T-helper 2 cell treated with Interferon-gamma antibody and Interleukin-4, amounts not matched to agents 5 μg/mL and 100 μg/mL, for 36 hours (primary cell): Measurements from ENCODE around the gene ZNF780A.
"Not testable (repeated sequence)": the region's sequence is repeated elsewhere in the genome, so short reads cannot be mapped to it uniquely, and the experiment has no call there.

Source experiments
- DNase-seq: peaks from one replicate; pipeline ENCODE4 v3.0.0; 2021; ENCODE audit warnings: low spot score
- H3K27ac Mint-ChIP-seq: one replicate; pipeline ENCODE4 v1.8.0; 2021; ENCODE audit warnings: mild to moderate bottlenecking, mixed read lengths
- H3K27me3 Mint-ChIP-seq: one replicate; pipeline ENCODE4 v1.8.0; 2021; ENCODE audit warnings: low read depth, mixed read lengths
- H3K36me3 Mint-ChIP-seq: one replicate; pipeline ENCODE4 v1.8.0; 2021; ENCODE audit warnings: low read depth, mixed read lengths
- H3K4me1 Mint-ChIP-seq: one replicate; pipeline ENCODE4 v1.8.0; 2021; ENCODE audit warnings: low read depth, mixed read lengths
- H3K4me3 Mint-ChIP-seq: one replicate; pipeline ENCODE4 v1.8.0; 2022; ENCODE audit warnings: mild to moderate bottlenecking, moderate library complexity, mixed read lengths
- H3K9me3 Mint-ChIP-seq: one replicate; pipeline ENCODE4 v1.8.0; 2021; ENCODE audit warnings: mixed read lengths

Gene ZNF780A

GRCh38 chr19:40090241-40091204 is at the start of gene ZNF780A:
TSS of gene ZNF780A (minus strand) at chr19:40090943. CDS start at chr19:40084753, 6,190 bp downstream.
- peak within 1 kb of the TSS; percentile 100 for H3K4me3 Mint-ChIP-seq
- peaks cover 25% of the 10 kb centered on the region for H3K36me3 Mint-ChIP-seq
- peak within 1 kb of the TSS; percentile 99 for H3K27ac Mint-ChIP-seq
- DNase-seq = peak; percentile 79
- H3K9me3 Mint-ChIP-seq = peaks cover 18% of the 10 kb centered on the region
- H3K27me3 Mint-ChIP-seq = peaks cover 8% of the 10 kb centered on the region
- peaks cover 27% of the 10 kb centered on the region for H3K4me1 Mint-ChIP-seq

DNA sequence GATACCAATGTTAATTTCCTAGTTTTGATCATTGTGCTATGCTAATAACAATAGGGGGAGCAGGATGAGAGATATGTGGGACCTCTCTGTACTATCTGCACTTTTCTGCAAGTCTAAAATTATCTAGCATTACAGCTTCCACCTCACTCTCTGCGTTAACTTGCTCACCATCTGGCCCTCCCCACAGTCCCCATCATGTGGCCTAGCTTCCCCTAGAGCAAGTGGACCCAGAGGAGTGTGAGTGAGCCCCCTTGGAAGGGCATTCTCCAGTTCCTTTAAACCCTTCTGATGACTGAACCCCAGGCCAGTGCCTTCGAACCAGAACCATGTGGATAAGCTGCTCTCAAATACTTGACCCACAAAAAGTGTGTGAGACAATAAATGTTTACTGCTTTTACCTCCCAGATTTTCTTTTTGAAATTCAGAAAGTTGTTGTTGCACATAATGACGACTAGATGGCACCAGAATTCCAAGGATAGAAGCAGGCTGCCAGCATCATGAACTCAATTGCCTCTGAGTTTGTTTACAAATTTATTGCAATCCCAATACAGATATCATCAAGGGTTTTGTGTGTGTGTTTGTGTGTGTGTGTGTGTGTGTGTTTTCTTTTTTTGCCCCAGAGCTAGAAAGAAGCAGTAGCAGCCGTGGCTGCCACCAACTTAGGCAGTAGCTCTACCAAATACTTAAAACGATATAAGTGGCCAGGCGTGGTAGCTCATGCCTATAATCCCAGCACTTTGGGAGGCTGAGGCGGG is 49.0 kb upstream of the ZNF780A start:
- no peak for DNase-seq
- Mint-ChIP-seq H3K4me3 (no peak overlapping the region), H3K27me3 (peaks cover 3% of the 10 kb centered on the region), H3K36me3 (no peaks in the 10 kb centered on the region), H3K27ac (no peak overlapping the region), H3K4me1 (peaks cover 17% of the 10 kb centered on the region), H3K9me3 (no peaks in the 10 kb centered on the region)

DNA sequence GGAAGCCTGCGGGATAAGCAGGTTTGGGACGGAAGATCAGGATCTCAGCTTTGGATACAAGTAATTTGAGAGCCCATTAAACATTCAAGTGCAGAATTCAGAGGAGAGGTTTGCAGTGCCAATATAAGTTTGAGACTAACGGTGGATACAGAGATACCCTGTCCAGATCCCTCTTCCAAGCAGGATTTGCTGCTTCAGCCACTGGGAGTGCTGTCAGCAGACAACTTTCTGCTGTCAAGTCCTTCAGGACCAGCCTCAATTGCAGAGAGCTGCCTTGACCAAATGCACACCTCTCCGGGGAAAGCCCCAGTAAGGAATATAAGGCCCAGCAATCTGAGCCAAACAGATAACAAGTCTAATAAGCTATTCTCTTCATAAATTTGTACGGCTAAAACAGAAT is 46.1 kb upstream of the ZNF780A start:
- Mint-ChIP-seq H3K9me3 (no peaks in the 10 kb centered on the region), H3K4me3 (no peak overlapping the region), H3K36me3 (no peaks in the 10 kb centered on the region), H3K27ac (no peak overlapping the region), H3K4me1 (peaks cover 5% of the 10 kb centered on the region), H3K27me3 (peaks cover 3% of the 10 kb centered on the region)
- DNase-seq = no peak

GRCh38 chr19:40134866-40135265 is 44.1 kb upstream of the ZNF780A start:
- no peaks in the 10 kb centered on the region for H3K36me3 Mint-ChIP-seq
- H3K27ac Mint-ChIP-seq = no peak overlapping the region
- DNase-seq = no peak
- peaks cover 3% of the 10 kb centered on the region for H3K9me3 Mint-ChIP-seq
- H3K4me1 Mint-ChIP-seq = peaks cover 4% of the 10 kb centered on the region
- H3K27me3 Mint-ChIP-seq = peaks cover 20% of the 10 kb centered on the region
- no peak overlapping the region for H3K4me3 Mint-ChIP-seq

DNA sequence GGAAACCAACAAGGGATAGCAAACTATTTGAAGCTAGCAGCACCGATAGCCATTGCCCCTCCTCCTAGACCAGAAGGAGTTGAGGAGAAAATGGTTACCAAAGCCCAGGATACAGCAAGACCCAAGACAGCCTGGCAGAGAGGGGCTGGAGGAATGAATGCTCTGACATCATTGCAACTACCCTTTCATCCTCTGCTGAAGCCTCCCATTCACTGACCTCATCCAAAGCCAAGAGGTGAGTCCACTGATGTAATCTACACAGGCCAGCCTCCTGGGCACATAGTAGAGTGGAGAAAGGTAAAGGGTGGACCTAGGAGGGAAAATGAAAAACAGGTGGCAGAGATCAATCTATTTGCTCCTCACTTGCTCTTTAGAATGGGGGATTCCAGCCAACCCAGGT is 42.7 kb upstream of the ZNF780A start:
- H3K36me3 Mint-ChIP-seq = no peaks in the 10 kb centered on the region
- H3K9me3 Mint-ChIP-seq = peaks cover 7% of the 10 kb centered on the region
- no peak overlapping the region for H3K27ac Mint-ChIP-seq
- H3K27me3 Mint-ChIP-seq = peaks cover 26% of the 10 kb centered on the region
- no peak overlapping the region for H3K4me3 Mint-ChIP-seq
- H3K4me1 Mint-ChIP-seq = no peaks in the 10 kb centered on the region
- no peak for DNase-seq

DNA sequence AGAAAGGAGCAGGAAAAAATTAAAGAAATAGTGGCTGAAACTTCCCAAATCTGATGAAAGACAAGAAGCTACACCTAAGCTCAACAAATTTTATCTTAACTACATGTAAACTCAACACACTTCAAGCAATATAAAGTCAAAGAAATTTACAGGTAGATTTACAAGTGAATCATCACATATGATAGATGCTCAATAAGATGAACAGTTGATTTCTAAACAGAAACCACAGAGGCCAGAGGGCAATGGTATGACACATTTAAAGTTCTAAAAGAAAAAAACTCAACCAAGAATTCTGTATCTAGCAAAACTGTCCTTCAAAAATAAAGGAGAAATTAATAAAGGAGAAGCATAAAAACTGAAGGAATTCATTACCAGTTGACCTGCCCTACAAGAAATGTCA is 39.3 kb upstream of the ZNF780A start:
- peaks cover 38% of the 10 kb centered on the region for H3K27me3 Mint-ChIP-seq

GRCh38 chr19:40129425-40129824 is 38.7 kb upstream of the ZNF780A start:
- H3K4me3 Mint-ChIP-seq = no peak overlapping the region
- DNase-seq = no peak
- no peak overlapping the region for H3K27ac Mint-ChIP-seq
- no peaks in the 10 kb centered on the region for H3K4me1 Mint-ChIP-seq
- no peaks in the 10 kb centered on the region for H3K36me3 Mint-ChIP-seq
- peaks cover 38% of the 10 kb centered on the region for H3K27me3 Mint-ChIP-seq
- H3K9me3 Mint-ChIP-seq = peaks cover 7% of the 10 kb centered on the region

More for the DNA sequence above, 39.3 kb upstream of the ZNF780A start:
- Mint-ChIP-seq H3K27ac (no peak overlapping the region), H3K9me3 (peaks cover 7% of the 10 kb centered on the region), H3K4me1 (no peaks in the 10 kb centered on the region), H3K36me3 (no peaks in the 10 kb centered on the region), H3K4me3 (no peak overlapping the region)
- no peak for DNase-seq

DNA sequence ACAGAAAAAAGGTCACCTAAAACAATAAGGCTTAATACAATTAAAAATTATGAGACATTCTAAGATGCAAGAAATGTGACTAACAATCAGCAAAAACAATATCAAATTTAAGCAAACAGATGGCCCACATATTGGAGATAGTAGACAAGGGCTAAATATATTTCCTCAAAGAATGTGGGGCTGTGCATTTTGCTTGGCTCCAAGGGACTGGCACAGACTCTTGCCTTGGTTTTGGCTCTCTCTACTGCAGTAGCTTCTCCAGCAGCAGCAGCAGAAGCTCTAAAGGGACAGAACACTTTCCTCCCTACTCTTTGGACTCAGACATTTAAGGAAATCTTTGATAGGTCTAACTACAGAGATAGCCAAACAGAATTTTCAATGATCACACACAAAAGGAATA is 38.2 kb upstream of the ZNF780A start:
- no peak overlapping the region for H3K27ac Mint-ChIP-seq
- no peaks in the 10 kb centered on the region for H3K36me3 Mint-ChIP-seq
- H3K4me1 Mint-ChIP-seq = no peaks in the 10 kb centered on the region
- no peak for DNase-seq
- peaks cover 38% of the 10 kb centered on the region for H3K27me3 Mint-ChIP-seq
- peaks cover 7% of the 10 kb centered on the region for H3K9me3 Mint-ChIP-seq
- no peak overlapping the region for H3K4me3 Mint-ChIP-seq

DNA sequence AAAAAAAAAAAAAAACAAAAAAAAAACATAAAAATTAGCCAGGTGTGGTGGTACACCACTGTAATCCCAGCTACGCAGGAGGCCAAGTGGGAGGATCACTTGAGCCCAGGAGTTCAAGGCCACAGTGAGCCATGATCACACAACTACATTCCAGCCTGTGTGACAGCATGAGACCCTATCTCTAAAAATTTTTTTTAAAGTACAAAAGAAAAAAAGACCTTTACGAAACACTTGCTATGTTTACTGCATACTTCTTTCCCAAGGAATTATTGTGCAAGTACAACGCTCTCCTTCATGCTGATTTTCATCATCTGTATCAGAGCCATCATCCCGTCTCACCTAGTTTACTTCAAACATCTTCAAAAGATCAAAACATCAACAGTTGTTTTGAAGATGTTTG is 28.6 kb upstream of the ZNF780A start:
- H3K9me3 Mint-ChIP-seq = no peaks in the 10 kb centered on the region
- H3K4me1 Mint-ChIP-seq = no peaks in the 10 kb centered on the region
- DNase-seq = no peak
- H3K4me3 Mint-ChIP-seq = no peak overlapping the region
- H3K27me3 Mint-ChIP-seq = no peaks in the 10 kb centered on the region
- no peak overlapping the region for H3K27ac Mint-ChIP-seq
- no peaks in the 10 kb centered on the region for H3K36me3 Mint-ChIP-seq

DNA sequence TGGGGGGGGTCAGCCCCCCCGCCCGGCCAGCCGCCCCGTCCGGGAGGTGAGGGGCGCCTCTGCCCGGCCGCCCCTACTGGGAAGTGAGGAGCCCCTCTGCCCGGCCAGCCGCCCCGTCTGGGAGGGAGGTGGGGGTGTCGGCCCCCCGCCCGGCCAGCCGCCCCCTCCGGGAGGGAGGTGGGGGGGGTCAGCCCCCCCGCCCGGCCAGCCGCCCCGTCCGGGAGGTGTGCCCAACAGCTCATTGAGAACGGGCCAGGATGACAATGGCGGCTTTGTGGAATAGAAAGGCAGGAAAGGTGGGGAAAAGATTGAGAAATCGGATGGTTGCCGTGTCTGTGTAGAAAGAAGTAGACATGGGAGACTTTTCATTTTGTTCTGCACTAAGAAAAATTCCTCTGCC is 27.9 kb upstream of the ZNF780A start:
- not testable (repeated sequence) for DNase-seq, H3K4me3 Mint-ChIP-seq, H3K27me3 Mint-ChIP-seq, H3K27ac Mint-ChIP-seq, H3K36me3 Mint-ChIP-seq, H3K9me3 Mint-ChIP-seq, H3K4me1 Mint-ChIP-seq

GRCh38 chr19:40116075-40116474 is 25.3 kb upstream of the ZNF780A start:
- Mint-ChIP-seq H3K27me3 (peaks cover 3% of the 10 kb centered on the region), H3K4me1 (no peaks in the 10 kb centered on the region), H3K9me3 (no peaks in the 10 kb centered on the region), H3K27ac (no peak overlapping the region), H3K4me3 (no peak overlapping the region), H3K36me3 (no peaks in the 10 kb centered on the region)
- no peak for DNase-seq

DNA sequence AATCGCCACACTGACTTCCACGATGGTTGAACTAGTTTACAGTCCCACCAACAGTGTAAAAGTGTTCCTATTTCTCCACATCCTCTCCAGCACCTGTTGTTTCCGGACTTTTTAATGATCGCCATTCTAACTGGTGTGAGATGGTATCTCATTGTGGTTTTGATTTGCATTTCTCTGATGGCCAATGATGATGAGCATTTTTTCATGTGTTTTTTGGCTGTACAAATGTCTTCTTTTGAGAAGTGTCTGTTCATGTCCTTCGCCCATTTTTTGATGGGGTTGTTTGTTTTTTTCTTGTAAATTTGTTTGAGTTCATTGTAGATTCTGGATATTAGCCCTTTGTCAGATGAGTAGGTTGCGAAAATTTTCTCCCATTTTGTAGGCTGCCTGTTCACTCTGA is 23.4 kb upstream of the ZNF780A start:
- not testable (repeated sequence) for H3K27me3 Mint-ChIP-seq, H3K27ac Mint-ChIP-seq, H3K36me3 Mint-ChIP-seq, DNase-seq, H3K4me1 Mint-ChIP-seq, H3K4me3 Mint-ChIP-seq, H3K9me3 Mint-ChIP-seq

- not testable (repeated sequence) for H3K27ac Mint-ChIP-seq, H3K4me3 Mint-ChIP-seq, H3K27me3 Mint-ChIP-seq, H3K9me3 Mint-ChIP-seq, DNase-seq, H3K36me3 Mint-ChIP-seq, H3K4me1 Mint-ChIP-seq
Observed at GRCh38 chr19:40112271-40112670, 21.5 kb upstream of the ZNF780A start.

DNA sequence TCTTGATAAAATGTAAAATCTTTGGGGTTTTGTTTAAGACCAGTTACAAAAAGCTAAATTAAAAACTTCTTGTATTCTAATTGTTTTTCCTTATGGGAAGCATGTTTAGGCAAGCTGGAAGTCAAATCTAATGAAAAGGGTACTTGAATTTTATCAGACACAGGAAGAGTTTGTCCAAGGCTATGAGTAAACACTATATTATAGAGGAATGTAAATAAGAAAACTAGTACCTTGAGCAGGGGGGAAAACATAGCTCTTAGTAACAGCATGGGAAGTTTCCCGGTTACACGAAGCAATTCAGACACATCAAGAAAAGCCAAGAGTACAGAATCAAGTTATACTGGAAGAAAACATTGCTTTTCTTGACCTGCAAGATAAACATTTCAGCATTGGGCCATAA is 19.8 kb upstream of the ZNF780A start:
- no peak for DNase-seq
- Mint-ChIP-seq H3K9me3 (no peaks in the 10 kb centered on the region), H3K27me3 (peaks cover 3% of the 10 kb centered on the region), H3K4me3 (no peak overlapping the region), H3K27ac (no peak overlapping the region), H3K4me1 (no peaks in the 10 kb centered on the region), H3K36me3 (no peaks in the 10 kb centered on the region)
